Measurements from ENCODE around the gene DEPP1.

Gene DEPP1

DNA sequence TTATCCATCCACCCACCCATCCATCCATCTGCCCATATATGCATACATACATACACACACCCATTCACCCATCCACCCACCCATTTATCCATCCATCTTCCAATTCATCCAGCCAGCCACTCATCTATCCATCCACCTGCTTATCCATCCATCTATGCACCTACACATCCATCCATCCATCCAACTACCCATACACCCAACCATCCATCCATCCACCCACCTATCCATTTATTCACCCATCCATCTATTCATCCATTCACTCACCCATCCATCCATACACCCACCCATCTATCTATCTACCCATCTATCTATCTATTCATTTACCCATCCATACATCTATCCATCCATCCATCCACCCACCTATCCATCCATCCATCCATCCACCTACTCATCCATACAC, 50.1 kb downstream of the DEPP1 start:
- TF ChIP-seq, protein P1, sequence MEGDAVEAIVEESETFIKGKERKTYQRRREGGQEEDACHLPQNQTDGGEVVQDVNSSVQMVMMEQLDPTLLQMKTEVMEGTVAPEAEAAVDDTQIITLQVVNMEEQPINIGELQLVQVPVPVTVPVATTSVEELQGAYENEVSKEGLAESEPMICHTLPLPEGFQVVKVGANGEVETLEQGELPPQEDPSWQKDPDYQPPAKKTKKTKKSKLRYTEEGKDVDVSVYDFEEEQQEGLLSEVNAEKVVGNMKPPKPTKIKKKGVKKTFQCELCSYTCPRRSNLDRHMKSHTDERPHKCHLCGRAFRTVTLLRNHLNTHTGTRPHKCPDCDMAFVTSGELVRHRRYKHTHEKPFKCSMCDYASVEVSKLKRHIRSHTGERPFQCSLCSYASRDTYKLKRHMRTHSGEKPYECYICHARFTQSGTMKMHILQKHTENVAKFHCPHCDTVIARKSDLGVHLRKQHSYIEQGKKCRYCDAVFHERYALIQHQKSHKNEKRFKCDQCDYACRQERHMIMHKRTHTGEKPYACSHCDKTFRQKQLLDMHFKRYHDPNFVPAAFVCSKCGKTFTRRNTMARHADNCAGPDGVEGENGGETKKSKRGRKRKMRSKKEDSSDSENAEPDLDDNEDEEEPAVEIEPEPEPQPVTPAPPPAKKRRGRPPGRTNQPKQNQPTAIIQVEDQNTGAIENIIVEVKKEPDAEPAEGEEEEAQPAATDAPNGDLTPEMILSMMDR (IDR thresholded peaks at IDR 0.05), result no peak
- intact Hi-C loops (cut with DNase I; ENCODE audit: low total_unique reads), result no loop called here
- Histone ChIP-seq H3K36me3 (no peaks in the 10 kb centered on the region), H3K4me3 (no peak overlapping the region), H3K4me1 (peaks cover 0 to 12% (median 5%) of the 10 kb centered on the region in 4 donors), H3K27me3 (no peaks in the 10 kb centered on the region), H3K9me3 (no peaks in the 10 kb centered on the region), H3K27ac (no peak overlapping the region)
- DNase-seq, result no peak

DNA sequence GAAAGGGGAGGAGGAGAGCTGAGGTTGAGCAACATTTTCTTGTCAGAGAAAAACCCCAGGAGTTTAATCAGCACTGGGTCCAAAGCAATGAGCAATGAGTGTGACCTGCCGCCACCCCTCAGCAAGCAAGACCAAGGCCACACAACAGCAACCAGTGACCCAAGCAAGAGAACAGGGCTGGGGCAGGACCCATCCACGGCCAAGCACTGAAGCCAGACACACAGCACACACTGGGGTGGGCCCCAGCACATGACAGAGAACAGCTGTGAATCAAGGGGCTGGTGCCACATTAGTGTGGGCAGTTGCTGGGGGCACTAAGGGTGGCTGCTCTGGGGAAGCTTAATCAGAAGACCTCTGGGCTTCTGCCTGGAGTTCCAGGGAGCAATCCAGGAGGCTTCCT, 51.3 kb downstream of the DEPP1 start:
- intact Hi-C loops (cut with DNase I; ENCODE audit: low total_unique reads), result no loop called here
- Histone ChIP-seq H3K27me3 (no peaks in the 10 kb centered on the region), H3K36me3 (no peaks in the 10 kb centered on the region), H3K27ac (no peak overlapping the region), H3K4me1 (peaks cover 0 to 2% (median 0%) of the 10 kb centered on the region in 4 donors), H3K9me3 (no peaks in the 10 kb centered on the region), H3K4me3 (no peak overlapping the region)
- peak; percentile 52 to 63 for DNase-seq
- TF ChIP-seq, protein P1 (IDR thresholded peaks at IDR 0.05), result no peak

DNA sequence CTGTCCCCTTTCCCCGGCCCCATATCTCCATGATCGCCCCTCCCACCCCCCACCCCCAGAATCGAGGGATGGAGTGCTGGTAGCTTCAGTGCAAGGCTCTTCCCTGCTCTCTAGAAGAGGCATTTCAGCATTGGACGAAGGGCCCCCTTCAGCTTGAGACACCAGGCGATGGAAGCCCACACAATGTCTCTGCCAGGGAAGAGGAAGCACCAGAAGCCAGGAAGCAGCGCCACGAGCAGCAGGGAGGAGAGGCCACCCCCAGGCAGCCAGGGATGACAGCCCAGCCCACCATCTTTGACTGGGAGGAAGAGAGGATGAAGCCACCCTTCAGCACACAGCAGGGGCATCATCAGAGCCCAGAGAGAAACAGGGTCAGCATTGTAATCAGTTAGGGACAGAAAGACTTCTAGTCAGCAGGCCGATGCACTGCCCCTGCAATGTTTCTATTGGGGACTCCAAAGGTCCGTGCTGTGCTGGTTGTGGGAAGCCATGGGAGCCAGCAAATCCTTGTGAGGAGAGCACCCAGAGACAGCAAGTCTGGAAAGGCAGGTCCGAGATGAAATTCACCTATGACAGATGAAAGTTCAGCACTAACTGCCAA, 51.8 kb downstream of the DEPP1 start:
- Histone ChIP-seq H3K9me3 (no peaks in the 10 kb centered on the region), H3K27me3 (no peaks in the 10 kb centered on the region), H3K4me1 (no peaks in the 10 kb centered on the region), H3K36me3 (no peaks in the 10 kb centered on the region), H3K4me3 (no peak overlapping the region), H3K27ac (no peak overlapping the region)
- TF ChIP-seq, protein P1 (IDR thresholded peaks at IDR 0.05), result no peak
- peak in 1 of 2 donors; percentile 54 for DNase-seq
- intact Hi-C loops (cut with DNase I; ENCODE audit: low total_unique reads), result no loop called here

All from tibial artery (tissue), 4 donors.